Fibroblast of skin of abdomen (primary cell): ENCODE data around the gene DYNC1I2. TPM values are rescaled to one million over a fixed set of nuclear protein-coding genes. Genes with fewer than 3 reads are reported as not detected.

Experiments
- DNase-seq: peaks from one replicate; pipeline ENCODE4 v3.0.0-alpha.2; 2013
- polyA plus RNA-seq, 2 experiments: library from polyadenylated mRNA; unstranded; fragments of 120-200 nt; gene quantifications; one replicate each; pipeline ENCODE4 v1.2.1, GENCODE V29; 2013; ENCODE audit not compliant: insufficient read length in 2 of 2

DYNC1I2 gene
- 117 TPM for polyA plus RNA-seq (2013, experiment 1 of 2; ENCODE audit: insufficient read length)
- polyA plus RNA-seq (2013, experiment 2 of 2; ENCODE audit: insufficient read length), result 117 TPM

DNA sequence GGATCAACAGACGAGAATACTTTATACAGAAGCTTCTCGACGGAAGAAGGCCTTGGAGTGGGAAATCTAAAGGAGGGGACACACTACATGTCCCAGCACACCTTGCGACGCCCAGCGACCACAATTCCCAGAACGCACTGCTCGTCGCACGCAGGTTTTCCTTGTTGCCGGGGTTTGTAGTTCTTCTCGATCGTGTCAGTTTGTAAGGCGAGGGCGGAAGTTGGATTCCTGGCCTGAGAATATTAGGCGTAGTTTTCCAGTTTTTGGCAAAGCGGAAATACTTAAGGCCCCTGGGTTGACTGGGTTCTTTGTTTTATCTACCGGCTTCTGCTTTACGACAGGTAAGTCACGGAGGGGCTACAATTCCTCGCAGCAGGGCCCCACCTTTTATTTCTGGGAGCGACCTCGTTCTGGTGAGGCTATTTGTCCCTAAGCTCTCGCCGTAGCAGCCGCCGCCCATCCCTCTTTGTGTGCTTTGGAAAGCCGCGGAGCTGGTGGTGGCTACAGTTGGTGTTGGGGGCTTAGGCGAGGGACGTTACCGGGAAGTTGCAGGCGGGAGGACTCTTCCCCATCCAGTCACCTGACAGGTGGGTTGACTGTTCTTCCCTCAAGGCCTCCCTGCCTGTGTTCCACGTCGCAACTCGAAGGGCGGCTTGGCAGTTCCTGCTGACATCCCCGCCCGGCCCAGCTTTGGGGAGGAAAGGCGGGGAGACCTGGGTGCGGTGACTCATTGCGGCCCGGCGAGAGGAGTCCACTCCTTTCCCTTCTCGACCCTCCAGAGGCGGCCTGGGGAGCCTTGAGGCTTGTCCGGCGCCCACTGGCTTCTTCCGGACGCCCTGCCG is at the start of gene DYNC1I2:
Gene DYNC1I2, plus strand, starts transcription at position 183 of the 842 bp plus-strand sequence. CDS start 2,687 bp downstream, outside the sequence.
- peak; percentile 96 for DNase-seq

DNA sequence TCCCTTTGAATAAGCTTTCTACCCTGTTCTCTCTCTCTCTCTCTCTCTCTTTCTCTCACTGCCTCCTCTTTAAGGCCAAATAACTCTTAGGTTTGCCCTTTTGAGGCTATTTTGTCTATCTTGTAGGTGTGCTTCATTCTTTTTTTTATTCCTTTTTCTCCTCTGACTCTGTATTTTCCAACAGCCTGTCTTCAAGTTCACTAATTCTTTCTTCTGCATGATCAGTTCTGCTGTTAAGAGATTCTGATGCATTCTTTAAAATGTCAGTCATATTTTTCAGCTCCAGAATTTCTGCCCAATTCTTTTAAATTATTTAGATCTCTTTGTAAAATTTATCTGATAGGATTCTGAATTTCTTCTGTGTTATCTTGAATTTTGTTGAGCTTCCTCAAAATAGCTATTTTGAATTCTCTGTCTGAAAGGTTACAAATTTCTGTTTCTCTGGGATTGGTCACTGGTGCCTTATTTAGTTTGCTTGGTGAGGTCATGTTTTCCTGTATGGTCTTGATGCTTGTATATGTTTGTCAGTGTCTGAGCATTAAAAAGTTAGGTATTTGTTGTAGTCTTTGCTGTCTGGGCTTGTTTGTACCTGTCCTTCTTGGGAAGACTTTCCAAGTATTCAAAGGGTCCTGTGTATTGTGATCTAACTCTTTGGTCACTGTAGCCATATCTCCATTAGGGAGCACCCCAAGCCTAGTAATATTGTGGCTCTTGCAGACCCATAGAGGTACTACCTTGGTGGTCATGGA is 35.4 kb upstream of the DYNC1I2 start:
- no peak for DNase-seq

DNA sequence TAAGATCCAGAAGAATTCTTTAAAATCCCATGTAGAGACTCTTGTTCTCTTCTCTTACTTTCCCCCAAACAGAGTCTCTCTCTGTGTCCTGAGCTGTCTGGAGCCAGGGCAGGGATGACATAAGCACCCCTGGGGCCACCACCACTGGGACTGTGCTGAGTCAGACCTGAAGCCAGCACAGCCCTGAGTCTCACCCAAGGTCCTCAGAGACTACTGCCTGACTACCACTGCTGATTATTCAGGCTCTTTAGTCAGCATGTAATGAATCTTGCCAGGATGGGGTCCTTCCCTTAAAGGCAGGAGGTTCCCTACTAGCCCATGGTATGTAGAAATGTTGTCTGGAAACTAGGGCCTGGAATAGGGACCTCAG is 34.9 kb upstream of the DYNC1I2 start:
- peak; percentile 22 for DNase-seq

DNA sequence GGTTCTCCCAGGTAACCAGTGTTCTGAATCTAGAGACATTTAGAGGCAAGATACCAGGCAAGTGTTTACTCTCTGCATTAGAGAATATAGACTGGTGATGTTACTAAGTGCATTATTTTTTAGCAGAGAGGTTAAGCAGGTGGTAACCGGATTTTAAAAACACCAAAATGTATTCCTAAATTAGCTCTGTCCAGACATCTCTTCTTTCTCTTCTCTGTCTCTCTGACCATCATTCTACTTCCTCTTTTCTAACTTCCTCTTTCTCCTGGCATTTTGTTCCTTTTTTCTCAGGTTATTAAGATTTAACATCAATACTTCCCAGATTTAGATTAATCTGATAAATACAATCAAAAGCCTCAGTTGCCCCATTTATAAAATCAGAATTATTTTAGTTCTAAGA is 31.7 kb upstream of the DYNC1I2 start:
- no peak for DNase-seq

DNA sequence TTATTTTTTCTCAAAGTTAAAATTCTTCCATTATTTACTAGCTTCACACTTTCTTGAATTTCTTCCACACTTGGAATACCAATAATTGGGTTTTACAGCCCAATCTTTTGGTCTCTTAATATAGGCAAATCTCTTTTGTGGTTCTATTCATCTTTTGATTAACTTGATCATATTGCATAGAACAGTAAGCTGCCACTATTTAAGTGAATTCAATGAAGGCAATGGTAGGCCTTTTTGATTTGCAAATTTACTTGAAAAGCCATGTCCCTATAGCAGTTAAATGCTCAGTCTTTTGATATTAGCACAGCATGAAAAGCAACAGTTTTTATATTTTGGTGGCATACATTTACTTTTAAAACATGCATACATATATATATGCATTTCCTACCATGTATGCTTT is 20.2 kb upstream of the DYNC1I2 start:
- DNase-seq, result no peak

DNA sequence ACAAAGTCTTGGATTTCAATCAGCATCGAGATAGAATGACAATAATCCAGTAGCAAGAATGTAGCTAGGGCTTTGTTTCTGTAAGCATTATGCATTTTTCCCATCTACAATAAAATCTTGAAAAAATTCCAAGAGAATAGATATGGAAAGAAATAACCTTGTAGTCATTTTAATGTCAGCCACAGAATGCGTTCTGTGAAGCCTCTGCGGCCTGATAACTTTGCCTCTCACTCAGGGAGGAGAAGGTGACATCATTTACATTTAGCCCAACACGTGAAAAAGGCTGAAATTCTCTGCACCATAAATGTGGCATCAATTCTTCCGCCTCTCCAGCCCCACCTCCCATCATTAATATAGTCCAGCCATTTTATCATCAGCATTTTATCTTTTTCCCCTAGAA is 19.1 kb upstream of the DYNC1I2 start:
- DNase-seq, result no peak

DNA sequence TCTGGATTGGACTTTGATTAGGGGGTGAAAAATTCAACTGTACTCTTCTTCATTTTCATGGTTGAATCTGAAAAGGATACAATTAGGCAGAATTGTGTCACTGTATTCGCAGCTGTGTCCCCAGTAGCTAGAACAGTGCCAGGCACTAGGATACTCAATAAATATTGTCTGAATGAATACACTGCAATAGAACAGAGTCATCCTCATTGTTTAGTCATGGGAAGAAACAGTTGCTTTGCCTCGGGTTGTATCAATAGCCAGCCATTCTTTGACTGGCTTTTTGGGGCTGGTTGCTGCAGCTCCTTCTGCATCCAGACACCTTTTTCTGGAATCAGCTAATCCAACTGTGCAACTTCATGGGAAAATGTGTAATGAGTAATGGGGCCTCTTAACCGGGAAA is 18.1 kb upstream of the DYNC1I2 start:
- DNase-seq, result no peak

DNA sequence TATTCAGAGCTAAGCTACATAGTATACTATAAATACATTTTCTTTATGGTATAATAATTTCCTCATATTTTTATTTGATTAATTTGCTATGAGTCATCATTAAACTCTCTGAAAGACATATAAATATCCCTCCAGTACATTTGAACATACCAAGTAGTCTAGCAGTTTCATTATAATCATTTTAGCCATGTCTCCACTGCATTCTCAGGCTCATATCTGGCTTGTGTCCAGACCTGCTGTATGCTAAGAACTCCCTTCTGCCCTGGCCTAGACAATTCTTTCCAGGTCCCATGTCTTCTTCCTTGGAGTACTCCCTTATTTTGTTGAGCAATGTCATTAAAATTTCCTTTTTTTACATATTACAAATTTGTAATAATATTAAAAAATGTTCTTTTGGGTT is 16.6 kb upstream of the DYNC1I2 start:
- DNase-seq, result peak; percentile 53

DNA sequence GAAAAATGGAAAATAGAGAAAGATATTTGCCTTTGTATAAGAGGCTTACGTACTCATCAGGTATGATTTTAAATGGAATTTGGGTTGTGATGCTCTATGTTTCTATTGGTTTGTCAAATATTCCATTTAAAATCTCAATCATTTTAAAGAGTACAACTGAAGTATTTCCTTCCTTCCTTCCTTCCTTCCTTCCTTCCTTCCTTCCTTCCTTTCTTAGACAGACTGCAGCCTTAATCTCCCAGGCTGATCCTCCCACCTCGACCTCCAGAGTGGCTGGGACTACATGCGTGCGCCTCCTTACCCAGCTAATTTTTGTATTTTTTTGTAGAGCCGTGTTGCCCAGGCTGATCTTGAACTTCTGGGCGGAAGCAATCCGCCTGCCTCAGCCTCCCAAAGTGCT is 15.4 kb upstream of the DYNC1I2 start:
- no peak for DNase-seq

DNA sequence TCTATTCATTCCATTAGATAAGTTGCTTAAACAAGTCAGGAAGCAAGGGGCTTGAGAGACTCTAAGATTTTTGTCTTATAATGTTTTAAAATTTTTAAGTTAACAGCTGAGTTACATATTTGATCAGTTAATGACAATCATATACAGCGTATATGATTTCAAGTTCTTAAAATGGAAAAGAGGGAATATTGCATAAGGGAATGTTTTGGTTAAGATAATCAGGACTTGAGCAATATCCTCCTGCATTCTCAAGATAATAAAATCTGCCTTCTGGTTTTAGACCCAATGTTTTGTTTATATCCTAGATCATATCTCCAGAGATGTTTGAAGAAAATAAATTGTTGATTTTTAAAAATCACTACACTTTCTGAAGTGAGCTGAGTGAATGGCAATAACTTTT is 13.4 kb upstream of the DYNC1I2 start:
- DNase-seq, result no peak

DNA sequence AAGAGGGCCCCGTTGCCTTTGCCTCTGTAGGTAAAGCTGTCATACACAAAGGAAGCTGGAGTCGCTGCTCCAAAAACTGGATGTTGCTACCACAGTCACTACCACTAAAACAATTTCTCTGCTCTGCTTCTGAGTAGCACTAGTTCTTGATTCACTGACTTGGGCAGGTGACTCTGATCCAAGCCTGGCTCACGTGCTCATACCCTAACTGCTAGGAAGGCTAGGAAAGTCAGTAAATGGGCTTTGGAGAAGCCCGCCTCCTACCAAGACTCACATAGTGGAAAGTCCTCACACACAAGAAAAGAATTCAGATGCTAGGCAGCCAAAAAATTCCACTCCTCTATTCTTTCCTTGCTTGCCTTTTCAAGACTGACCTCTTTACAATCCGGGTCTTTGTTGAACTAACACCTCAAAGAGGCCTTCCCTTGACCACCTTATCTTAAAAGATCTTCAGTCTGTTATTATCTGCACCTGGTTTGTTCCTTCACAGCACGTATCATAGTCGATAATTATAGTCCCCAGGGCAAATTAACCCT is 11.4 kb upstream of the DYNC1I2 start:
- DNase-seq, result no peak

DNA sequence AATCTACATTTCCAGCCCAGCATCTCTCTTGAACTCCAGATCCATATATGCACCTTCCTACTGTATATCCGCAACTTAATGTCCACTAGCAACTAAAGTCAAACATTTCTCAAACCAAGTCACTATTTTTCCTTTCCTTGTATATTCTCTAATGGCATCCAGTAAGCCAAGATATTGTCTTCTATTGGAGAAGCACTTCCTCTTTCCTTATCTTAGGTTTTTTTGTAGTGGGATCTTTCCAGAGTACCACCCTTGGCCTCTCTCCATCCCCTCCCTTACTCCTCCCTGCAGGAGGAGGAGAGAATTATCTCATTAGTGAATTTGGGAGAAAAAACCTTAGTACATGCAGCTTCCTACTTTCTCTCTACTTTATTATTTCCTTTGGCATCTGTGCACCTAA is 8.7 kb upstream of the DYNC1I2 start:
- DNase-seq, result no peak

DNA sequence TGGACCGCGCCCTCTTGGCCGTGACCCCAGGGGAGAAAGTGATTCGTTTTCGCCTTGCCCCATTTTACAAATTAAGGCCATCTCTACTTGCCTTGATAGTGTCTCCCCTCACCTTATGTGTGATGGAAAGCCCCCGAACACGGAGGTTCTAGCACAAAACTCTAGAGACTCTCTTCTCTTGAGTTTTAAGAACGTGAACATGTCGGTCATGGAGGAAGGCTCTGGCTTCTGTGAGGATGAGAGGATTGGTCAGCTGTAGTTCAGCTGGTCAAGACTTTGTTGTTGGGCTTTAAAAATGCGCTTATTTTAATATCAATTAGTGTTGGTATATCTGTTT is 828 bp downstream of the DYNC1I2 start:
- DNase-seq, result peak; percentile 6

DNA sequence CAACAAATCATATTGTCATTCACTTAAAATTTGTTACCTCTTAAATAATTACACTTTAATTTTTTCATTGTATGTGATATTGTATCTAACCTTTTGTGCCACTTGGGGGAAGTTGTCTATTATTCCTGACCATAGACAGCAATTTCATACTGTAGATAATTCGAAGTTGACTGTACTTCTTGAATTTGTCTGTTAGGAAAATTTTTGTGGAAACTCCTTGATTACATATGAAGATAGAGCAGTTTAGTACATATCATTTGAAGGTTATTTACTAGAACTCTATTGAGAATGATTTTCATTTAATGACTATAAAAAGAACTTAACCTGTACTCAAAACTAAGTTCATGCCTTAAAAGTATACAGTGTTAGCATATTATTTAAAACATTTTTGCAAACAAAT is 5.1 kb downstream of the DYNC1I2 start:
- DNase-seq, result no peak

DNA sequence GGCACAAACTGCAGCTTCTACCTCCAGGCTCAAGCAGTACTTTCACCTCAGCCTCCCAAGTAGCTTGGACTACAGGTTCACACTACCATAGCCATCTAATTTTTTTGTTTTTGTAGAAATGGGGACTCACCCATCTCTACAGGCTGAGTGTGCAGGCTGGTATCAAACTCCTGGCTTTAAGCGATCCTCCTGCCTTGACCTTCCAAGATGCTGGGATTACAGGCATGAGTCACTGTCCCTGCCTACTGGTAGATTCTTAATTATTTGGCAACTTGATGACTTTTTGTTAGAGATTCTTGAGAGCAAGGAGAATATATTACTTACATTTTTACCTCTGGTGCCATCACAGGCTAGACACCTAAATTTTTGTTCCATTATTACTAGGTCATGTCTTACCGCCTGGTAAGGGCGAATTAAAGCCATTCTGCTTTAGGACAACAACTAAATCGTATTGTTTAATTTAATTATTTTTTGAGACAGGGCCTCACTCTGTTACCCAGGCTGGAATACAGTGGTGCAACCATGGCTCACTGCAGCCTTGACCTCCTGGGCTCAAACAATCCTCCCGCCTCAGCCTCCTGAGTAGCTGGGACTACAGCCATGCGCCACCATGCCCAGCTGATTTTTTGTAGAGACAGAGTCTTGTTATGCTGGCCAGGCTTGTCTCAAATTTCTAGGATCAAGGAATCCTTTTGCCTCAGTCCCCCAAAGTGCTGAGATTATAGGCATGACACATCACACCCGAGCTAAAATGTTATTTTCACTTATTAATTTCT is 15.7 kb downstream of the DYNC1I2 start:
- DNase-seq, result peak; percentile 37

DNA sequence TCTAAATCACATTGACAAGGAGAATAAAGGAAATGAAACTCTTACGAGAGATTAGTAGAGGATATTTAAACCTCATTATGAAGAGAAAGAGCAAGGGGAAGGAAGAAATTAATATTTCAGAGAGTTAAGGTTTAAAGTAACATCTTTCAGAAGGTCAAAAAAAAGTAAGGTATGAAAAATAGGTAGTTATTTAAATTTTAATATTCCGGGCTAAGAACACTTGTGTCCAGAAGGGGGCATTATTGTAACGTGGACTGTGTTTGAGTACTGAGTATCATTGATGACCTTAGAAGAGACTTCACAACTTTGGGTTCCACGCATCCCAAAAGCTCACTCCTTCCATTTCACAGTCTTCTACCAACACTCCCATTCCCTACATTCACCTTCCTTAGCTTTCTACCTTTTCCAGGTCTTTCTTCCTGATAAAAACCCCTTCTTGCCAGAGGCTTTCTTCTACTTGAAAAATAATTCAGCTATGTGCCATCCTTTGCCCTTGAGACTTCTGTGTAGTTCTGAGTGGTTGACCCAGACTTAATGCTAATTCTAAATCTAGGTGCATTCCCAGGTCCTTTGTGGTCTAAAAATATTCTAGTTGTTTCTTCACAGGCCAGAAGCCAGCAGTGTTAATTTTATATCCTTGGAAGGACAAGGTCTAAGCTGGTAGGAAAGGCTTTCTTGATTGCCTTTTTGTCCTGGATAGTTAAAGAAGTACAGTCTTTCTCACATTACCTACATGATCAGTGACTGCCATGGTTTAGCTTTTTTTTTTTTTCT is 16.5 kb downstream of the DYNC1I2 start:
- DNase-seq, result peak; percentile 27

DNA sequence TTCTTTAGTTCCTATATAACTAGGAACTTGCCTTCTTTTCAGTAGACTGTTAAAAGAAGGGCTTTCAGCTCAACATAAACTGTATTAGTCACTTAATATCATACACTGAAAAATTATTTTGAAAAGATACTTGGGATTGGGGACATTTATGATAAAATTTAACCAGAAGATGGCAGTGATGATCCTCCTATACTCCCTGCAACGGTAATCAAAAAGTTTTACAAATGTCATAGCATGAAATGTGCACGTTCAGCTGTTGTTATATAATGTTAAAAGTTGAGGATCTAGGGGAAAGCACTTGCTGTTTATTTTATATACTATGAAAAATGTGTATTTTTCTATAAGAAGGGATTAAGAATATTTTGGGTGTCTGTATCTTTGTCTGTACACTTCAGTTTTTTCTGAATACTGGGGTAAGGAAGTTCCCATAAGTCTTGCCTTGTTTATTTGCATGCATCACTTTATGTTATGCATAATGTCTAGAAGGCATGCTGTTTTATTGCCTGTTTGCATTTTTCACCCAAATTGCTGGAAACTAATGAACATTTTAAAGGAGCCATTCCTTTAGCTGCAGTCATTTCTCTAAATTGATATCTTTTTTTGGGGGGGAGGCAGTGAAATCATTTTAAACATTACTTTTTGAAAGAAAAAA is 19.0 kb downstream of the DYNC1I2 start:
- peak; percentile 17 for DNase-seq

DNA sequence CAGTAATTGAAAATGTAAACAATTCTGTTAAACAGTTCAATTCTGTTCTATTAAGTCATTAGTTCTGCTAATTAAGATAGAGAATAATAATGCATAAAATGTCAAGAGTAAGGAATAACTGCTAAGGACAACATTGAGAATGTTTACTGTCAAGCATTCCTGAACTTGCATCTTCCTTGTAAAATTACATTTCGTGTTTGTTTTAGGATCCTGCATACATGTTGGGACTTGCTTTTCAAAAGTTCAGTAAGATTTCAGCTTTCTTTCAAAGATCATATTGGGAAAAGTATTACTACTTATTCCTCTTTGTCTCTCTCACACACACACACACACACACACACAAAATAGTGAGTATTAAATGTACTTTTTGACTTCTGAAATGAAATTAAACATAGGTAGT is 20.5 kb downstream of the DYNC1I2 start:
- no peak for DNase-seq

DNA sequence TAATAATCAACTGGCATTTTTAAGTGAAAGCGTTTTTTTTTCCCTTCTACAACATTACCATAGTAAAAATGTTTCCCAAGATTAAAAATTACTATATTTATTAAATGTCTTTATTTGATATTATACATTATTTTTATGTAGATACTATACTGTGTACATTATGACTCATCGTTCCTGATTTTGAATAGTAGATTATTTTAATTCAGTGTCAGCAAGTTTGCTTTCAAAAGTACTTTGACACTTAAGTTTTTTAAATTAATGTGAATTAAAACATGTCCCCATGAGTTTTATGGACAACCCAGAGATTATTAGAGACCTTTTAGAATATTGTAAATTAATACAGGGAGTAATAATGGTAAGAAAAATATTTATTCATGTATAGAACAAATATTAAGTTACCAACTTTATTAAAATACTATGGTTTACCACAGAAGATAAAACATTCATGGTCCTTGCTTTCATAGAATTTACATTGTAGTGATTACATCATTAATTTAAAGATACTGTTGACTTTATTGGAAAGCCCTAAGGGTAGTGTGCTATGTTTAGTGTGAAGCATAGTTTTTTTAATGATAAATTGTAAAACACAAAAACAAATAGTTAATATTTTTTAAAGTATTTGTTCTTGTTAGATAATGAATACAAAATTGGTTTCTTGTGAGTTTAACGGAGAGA is 21.9 kb downstream of the DYNC1I2 start:
- no peak for DNase-seq

DNA sequence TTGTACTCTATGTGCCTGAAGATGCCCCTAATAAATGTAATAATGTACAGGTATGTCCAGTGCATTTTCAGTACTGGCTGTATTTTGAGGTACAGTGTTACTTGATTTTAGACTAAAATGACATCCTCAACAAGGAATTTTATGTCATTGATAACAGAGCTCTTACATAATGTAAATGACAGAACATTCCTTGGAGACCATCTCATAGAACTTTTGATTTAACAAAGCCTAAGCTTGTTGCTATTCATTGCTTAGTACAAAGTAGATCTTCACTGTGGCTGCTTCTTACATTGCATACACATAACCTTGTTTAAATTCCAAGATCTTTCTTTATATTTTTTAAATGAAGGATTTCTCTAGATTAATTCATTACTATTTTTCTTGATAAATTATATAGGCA is 24.1 kb downstream of the DYNC1I2 start:
- DNase-seq, result peak; percentile 20

DNA sequence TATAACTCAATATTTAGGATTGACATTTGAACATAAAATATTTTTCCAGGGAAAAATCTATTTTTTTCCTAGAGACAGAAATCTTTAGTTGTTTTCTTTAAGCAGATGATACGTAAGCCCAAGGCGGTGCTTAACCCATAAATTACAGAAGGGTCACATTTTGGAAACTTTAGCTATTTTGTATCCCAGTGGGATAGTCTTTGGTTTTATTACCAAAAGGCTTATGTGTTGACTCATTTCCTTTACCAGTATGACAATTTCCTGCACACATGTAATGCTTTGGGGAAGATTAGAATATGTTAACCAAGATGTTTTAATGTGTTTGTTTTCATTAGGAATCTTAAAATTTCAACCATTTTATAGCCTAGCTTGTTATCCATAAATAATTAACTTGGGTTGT is 24.8 kb downstream of the DYNC1I2 start:
- DNase-seq, result peak; percentile 89
